HT1080 (cell line): ENCODE measurements around the gene TRMT11. TPM values are rescaled to one million over a fixed set of nuclear protein-coding genes. Genes with fewer than 3 reads are reported as not detected.
"Not testable (repeated sequence)": the region's sequence is repeated elsewhere in the genome, so short reads cannot be mapped to it uniquely, and the experiment has no call there.

ENCODE experiments used
- DNase-seq: peaks from one replicate; pipeline ENCODE4 v3.0.0-alpha.2; 2015; ENCODE audit warnings: low read depth
- total RNA-seq: library from RNA; depleted of rRNA; stranded (reverse); fragments of >200 nt; shearing (Covaris generic); gene quantifications from 2 replicates; pipeline ENCODE4 v1.2.3, GENCODE V29; 2014

Gene TRMT11
- total RNA-seq, 1 experiment from 2014 or later, result 15.8 TPM

DNA sequence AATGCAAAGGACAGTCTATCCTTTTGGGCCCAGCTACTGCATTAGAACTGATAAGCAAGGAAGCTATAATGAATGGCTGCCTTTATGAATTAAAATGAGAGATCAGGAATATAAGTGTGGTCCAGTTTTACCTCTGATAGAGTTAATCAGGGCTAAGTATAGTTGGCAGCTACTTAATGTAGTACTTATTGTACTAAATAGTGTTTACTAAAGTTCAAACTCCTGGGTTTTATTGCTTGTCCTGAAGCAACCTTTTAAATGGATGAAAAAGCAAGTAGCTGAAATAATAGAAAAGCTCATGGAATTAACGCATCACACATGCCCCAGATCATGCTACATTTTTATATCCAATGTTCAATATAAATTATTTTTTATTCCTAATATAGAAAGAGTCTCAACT lies 5.3 kb downstream of the TRMT11 start:
- no peak for DNase-seq

- DNase-seq, result no peak
These were observed 8.5 kb downstream of the TRMT11 start for GRCh38 chr6:125994670-125995488.

DNA sequence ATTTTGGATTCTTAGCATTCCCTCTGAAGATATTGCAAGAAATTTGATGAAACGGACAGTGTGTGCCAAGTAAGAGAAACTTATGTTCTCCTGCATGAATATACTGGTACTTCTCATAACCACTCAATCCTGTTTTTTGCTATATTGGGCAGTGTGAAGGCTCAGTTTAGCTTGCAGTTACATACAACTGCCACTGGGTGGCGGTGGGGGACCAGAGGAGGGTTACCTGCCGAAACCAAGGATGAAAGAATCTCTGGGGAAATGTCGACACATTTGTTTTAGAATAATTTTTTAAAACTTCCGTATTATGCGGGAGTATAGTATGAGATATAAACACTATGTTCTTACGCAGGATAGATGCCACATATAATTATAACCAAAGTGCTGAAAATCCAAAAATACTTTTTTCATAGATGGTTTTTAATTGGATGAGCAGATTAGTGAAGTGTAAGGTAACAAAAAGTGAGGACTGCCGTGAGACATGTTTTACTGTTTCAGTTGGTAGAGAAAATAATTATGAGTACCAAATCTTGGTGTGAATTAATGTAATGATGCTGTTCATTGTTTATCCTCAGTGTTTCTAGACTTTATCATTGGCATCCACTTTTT lies 9.7 kb downstream of the TRMT11 start:
- peak; percentile 59 for DNase-seq

DNA sequence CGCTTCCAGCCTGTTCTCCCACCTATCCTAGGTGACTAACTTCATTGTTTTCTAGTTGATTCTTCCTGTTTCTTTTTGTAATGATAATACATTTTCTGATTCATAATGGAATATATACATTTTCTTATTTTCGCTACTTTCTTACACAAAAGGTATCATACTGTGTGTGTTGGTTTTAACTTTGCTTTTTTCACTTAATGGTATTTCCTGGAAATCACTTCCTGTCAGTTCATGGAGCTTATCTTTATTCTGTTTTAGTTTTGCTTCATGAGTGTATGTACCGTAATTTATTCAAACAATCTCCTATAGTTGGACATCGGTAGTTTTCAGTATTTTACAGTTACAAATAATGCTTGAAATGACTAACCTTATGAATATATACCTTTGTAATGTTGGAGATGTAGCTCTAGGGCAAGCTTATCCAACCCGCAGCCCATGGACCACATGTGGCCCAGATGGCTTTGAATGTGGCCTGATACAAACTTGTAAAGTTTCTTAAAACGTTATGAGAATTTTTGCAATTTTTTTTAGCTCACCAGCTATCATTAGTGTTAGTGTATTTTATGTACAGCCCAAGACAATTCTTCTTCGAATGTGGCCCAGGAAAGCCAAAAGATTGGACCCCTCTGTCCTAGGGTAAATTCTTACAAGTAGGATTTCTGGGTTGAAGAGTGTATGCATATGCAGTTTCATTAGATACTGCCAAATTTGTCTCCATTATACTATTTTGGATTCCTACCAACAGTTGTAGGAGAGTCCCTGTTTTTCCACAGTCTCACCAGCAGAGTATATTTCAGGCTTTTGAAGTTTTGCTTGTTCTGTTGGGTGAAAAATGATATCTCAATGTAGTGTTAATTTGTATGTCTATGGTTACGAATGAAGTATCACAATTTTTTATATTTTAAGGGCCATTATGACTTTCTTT lies 16.7 kb downstream of the TRMT11 start:
- no peak for DNase-seq

DNA sequence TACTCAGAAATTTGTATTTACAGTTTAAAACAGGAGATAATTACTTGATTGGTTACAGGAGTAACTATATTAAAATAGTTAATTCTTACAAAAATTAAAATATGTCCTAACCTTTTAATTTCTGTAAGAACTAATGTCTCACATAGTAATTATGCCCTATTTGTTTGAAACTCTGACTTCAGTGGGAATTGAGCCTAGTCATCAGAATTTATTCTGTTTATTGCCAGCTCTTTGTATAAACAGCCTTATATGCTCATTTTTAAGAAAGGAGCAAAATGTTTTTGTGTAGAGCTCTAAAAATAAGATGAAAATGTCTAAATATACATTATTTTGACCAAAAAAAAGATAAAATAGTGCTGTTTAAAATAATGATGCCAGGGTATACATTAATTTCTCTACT lies 21.5 kb downstream of the TRMT11 start:
- DNase-seq, result no peak

- DNase-seq, result no peak
These were observed 23.7 kb downstream of the TRMT11 start for GRCh38 chr6:126010040-126010439.

- peak; percentile 15 for DNase-seq
These were observed 29.5 kb downstream of the TRMT11 start for GRCh38 chr6:126015863-126016262.

- DNase-seq, result no peak
These were observed 30.3 kb downstream of the TRMT11 start for GRCh38 chr6:126016591-126016990.

DNA sequence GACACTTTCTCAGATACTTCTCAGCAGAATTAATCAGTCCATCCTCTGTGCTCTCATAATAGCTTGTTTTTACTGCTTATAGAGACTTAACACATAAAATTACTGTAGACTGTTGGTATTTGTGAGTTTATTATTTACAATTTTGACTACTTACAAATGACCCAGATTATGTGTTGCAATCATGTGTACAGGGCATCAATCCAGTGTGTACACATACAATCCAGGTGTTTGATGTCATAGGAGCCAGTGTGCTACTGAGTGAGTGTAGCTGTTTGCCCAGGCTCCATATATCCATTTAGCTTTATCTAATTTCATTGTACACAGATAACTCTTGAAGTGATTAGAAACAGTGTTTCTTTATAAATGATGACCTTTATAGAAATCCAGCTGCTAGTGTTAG lies 31.3 kb downstream of the TRMT11 start:
- no peak for DNase-seq

DNA sequence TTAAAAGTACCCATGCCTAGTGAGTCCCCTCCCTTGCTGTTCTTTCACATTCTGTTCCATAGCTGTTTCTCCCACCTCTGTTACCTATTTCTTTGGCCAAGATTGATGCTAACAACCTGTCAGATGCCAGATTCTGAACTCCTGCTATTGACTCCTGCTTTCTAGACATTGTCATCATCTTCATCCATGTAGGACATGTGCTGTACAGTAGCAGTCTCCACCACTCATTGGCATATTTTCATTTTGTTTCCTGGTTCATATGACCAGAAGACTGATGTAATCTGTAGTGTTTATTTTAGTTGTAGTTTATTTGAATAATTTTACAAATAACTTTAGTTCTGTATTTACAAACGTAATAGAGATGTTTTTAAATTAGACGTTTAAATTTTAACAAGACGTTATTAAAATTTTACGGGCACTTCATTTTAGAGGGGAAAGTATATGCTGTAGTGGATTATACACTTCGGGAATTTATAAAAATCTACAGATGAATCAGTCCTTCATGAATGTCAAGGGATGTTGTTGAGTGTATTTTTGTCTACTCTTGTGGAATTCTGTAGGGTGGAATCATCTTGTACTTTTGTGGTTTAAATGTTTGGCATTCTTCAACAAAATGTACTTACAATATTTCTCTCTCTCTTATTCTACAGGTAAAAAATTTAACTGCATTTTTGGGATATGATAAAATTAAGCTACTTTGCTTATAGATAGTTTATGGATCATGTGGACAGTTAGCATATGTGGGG lies 34.1 kb downstream of the TRMT11 start:
- DNase-seq, result no peak

DNA sequence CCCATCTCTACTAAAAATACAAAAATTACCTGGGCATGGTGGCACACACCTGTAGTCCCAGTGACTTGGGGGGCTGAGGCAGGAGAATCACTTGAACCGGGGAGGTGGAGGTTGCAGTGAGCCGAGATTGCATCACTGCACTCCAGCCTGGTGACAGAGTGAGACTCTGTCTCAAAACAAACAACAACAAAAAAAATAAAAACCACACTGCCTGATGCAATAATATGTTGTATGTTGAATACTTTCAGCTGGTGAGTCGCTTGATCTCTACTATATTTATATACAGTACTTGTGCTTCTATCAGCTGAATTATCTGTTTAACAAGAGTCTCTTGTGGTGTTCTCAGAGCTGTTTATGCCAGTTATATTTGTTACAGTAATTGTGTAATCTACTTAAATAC lies 37.1 kb downstream of the TRMT11 start:
- not testable (repeated sequence) for DNase-seq

GRCh38 chr6:126026001-126026400 lies 39.7 kb downstream of the TRMT11 start:
- no peak for DNase-seq

- DNase-seq, result peak; percentile 20
These were observed 41.3 kb downstream of the TRMT11 start for GRCh38 chr6:126027601-126028000.

GRCh38 chr6:126030045-126030444 lies 43.7 kb downstream of the TRMT11 start:
- no peak for DNase-seq

- DNase-seq, result peak; percentile 74
These were observed 47.4 kb downstream of the TRMT11 start for GRCh38 chr6:126033696-126034095.

- DNase-seq, result no peak
These were observed 48.3 kb downstream of the TRMT11 start for GRCh38 chr6:126034656-126035055.

- DNase-seq, result no peak
These were observed 49.4 kb downstream of the TRMT11 start for GRCh38 chr6:126035764-126036163.

GRCh38 chr6:126038234-126038633 lies 51.9 kb downstream of the TRMT11 start:
- DNase-seq, result no peak

GRCh38 chr6:126039284-126039683 lies 52.9 kb downstream of the TRMT11 start:
- DNase-seq, result peak; percentile 50

DNA sequence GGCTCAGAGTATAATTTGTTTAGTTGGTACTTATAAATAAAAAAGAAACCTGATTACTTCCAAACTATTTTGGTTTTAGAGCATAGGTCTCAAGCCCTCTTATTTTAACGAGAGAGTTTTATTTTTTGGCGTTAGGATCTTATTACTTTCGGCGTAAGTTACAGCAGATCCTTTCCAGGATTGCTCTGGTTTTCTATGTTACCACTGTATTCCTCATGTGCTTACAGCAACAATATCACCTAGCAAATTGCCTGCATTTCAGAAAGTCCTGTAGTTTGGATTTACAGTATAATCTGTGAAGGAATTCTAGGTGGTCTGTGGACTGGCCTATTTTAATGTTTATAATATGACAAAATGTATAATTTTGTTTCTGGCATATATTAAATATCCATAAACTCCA lies 54.1 kb downstream of the TRMT11 start:
- no peak for DNase-seq

DNA sequence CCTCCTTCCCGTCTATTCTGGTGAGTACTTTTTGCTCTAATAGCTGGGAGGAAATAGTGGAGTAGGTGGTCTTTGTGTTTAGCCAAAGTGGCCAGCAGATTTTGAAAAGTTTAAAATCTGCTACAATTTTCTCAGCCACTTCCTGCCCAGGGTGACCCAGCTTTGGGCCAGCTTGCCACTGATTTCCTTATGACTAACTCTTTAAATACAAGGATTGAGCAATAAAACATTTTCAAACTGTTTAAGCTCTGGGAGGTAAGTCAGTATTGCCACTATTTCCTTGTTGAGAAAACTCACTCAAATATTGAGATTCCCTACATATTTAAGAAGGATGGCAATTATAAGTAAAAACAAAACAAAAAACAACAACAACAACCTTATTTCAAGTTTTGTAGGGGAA lies 54.5 kb downstream of the TRMT11 start:
- peak; percentile 89 for DNase-seq
